Right atrium auricular region (tissue), 2 donors: ENCODE results near the gene DERA. TPM values are rescaled to one million over a fixed set of nuclear protein-coding genes. Genes with fewer than 3 reads are reported as not detected.
A peak's percentile ranks its signal among the peaks of the same experiment; 100 is the strongest.
"Not testable (repeated sequence)": the region's sequence is repeated elsewhere in the genome, so short reads cannot be mapped to it uniquely, and the experiment has no call there.

ENCODE experiments used
- DNase-seq: peaks from one replicate; pipeline ENCODE4 v3.0.0-alpha.2; 2019; ENCODE audit warnings: low spot score
- H3K27ac ChIP-seq, 2 donors: fragments of 200-600 bp; sonication (generic); 1 replicate in 1 of 2; 2 replicates in 1 of 2; pipeline ENCODE4 v1.5.1; 2016 to 2019
- H3K27me3 ChIP-seq, 2 donors: fragments of 200-600 bp; sonication (generic); one replicate each; pipeline versions ENCODE4 v1.5.1 to v1.6.0; 2017 to 2019
- H3K36me3 ChIP-seq: fragments of 200-600 bp; sonication (generic); one replicate; pipeline ENCODE4 v1.5.1; 2016
- H3K4me1 ChIP-seq, 2 donors: fragments of 200-600 bp; sonication (generic); one replicate each; pipeline versions ENCODE4 v1.5.1 to v1.6.0; 2017 to 2019
- H3K4me3 ChIP-seq, 2 donors: fragments of 200-600 bp; sonication (generic); 1 replicate in 1 of 2; 2 replicates in 1 of 2; pipeline ENCODE4 v1.5.1; 2017 to 2019; ENCODE audit warnings: mild to moderate bottlenecking in 1 of 2, moderate library complexity in 1 of 2
- H3K9me3 ChIP-seq, 2 donors: fragments of 200-600 bp; sonication (generic); one replicate each; pipeline ENCODE4 v1.5.1; 2019
- total RNA-seq, 2 donors: library from RNA; depleted of rRNA; stranded (reverse); fragments of >200 nt; gene quantifications; one replicate each; pipeline ENCODE4 v1.1.0, GENCODE V29; 2016
- TF ChIP-seq, protein P1 (sequence below), 2 donors: fragments of 200-600 bp; sonication (generic); IDR thresholded peaks; one replicate each; pipeline ENCODE4 v1.5.1; 2019; ENCODE audit warnings: antibody characterized with exemption in 2 of 2

The DERA gene
- total RNA-seq, 2 donors from 2014 or later: 20.0 to 20.8 TPM

DNA sequence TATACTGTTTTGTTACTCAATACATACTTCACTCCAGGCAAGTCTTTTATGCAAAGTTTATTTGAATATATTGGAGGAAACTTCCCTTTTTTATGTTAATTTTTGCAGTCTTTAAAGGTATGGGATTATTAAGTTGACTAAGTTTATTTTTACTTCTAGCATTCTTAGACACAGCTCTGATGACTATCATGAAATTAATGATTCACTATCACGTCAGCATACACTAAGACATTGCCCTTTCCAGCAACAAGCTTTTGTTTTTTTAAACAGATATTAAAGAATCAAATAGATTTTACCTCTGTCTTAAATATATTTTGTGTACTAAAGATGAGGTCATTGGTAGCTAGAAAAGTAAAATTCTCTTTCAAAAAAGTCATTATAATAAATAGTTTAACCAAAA is 52.1 kb downstream of the DERA start:
- H3K4me3 ChIP-seq: no peak overlapping the region
- H3K9me3 ChIP-seq: no peaks in the 10 kb centered on the region
- TF ChIP-seq, protein P1, sequence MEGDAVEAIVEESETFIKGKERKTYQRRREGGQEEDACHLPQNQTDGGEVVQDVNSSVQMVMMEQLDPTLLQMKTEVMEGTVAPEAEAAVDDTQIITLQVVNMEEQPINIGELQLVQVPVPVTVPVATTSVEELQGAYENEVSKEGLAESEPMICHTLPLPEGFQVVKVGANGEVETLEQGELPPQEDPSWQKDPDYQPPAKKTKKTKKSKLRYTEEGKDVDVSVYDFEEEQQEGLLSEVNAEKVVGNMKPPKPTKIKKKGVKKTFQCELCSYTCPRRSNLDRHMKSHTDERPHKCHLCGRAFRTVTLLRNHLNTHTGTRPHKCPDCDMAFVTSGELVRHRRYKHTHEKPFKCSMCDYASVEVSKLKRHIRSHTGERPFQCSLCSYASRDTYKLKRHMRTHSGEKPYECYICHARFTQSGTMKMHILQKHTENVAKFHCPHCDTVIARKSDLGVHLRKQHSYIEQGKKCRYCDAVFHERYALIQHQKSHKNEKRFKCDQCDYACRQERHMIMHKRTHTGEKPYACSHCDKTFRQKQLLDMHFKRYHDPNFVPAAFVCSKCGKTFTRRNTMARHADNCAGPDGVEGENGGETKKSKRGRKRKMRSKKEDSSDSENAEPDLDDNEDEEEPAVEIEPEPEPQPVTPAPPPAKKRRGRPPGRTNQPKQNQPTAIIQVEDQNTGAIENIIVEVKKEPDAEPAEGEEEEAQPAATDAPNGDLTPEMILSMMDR (IDR thresholded peaks at IDR 0.05): no peak
- no peak overlapping the region for H3K27ac ChIP-seq
- H3K27me3 ChIP-seq: no peaks in the 10 kb centered on the region
- H3K36me3 ChIP-seq: peaks cover 27% of the 10 kb centered on the region
- DNase-seq: no peak
- H3K4me1 ChIP-seq: no peaks in the 10 kb centered on the region

DNA sequence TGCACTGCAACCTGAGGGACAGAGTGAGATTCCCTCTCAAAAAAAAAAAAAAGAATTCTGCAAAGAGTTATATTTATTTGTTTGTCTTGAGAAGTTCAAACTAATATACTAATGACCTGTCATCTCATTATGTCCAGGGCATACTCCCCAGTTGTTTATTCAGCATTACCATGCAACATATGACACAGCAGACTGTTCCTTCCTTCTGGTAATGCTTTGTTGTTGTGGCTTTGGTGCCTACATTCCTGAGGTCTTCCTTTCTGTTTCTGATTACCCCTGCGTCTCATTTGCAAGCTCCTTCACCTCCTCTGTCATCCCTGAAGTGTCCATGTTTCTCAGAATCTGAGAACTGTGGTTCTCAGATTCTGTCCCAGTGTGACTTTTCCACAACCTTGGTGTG is 55.3 kb downstream of the DERA start:
- Histone ChIP-seq H3K9me3 (no peaks in the 10 kb centered on the region), H3K4me3 (no peak overlapping the region), H3K4me1 (no peaks in the 10 kb centered on the region), H3K36me3 (peaks cover 18% of the 10 kb centered on the region), H3K27me3 (no peaks in the 10 kb centered on the region), H3K27ac (no peak overlapping the region)
- TF ChIP-seq, protein P1 (IDR thresholded peaks at IDR 0.05): no peak
- no peak for DNase-seq

DNA sequence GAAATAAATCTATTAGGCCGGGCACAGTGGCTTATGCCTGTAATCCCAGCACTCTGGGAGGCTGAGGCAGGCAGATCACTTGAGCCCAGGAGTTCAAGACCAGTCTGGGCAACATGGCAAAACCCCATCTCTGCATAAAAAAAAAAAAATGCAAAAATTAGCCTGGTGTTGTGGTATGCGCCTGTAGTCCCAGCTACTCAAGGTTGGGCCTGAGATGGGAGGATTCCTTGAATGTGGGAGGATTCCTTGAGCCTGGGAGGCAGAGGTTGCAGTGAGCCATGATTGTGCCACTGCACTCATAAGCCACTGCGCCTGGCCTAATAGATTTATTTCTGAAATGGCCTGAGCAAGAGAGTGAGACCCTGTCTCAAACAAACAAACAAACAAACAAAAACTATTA is 55.9 kb downstream of the DERA start:
- DNase-seq, H3K27ac ChIP-seq, H3K4me1 ChIP-seq, H3K9me3 ChIP-seq, H3K4me3 ChIP-seq, H3K27me3 ChIP-seq: not testable (repeated sequence)
- peaks cover 11% of the 10 kb centered on the region for H3K36me3 ChIP-seq

DNA sequence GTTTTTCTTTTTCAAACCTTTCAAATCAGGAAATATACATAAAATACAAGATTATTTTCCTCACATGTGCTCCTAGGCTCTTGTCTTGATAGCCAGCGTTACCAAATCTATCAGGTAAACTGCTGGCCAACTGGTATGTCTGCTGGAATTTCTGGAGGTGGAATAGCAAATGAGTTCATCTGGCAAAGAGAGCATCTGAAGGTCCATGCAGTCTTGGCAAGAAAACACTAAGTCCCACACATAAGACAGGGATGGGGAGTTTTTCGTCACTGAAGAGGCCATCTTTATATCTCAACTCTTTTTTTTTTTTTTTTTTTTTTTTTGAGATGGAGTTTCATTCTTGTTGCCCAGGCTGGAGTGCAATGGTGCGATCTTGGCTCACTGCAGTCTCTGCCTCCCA is 60.1 kb downstream of the DERA start:
- DNase-seq: no peak
- Histone ChIP-seq H3K4me1 (no peaks in the 10 kb centered on the region), H3K27ac (no peak overlapping the region), H3K4me3 (no peak overlapping the region), H3K27me3 (no peaks in the 10 kb centered on the region), H3K9me3 (no peaks in the 10 kb centered on the region), H3K36me3 (no peaks in the 10 kb centered on the region)
- TF ChIP-seq, protein P1 (IDR thresholded peaks at IDR 0.05): no peak

DNA sequence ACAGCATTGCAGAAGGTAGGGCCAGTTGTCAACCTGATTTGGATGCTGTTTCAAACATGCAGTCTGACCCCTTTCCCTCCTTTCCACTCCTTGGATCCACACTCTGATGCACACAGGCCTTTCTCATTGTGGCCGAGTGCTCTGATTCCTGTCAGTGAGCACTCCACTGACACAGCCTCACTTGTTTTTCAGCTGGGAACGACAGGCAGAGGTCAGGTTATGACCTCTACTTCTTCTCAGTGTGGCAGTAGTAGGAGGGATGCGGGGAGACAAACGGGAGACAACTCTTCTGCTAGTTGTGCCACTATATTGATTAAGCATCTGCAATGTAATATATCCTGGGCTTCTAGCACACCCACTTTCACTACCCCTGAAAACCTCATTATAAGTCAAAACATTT is 61.8 kb downstream of the DERA start:
- TF ChIP-seq, protein P1 (IDR thresholded peaks at IDR 0.05): no peak
- Histone ChIP-seq H3K36me3 (no peaks in the 10 kb centered on the region), H3K27me3 (no peaks in the 10 kb centered on the region)

DNA sequence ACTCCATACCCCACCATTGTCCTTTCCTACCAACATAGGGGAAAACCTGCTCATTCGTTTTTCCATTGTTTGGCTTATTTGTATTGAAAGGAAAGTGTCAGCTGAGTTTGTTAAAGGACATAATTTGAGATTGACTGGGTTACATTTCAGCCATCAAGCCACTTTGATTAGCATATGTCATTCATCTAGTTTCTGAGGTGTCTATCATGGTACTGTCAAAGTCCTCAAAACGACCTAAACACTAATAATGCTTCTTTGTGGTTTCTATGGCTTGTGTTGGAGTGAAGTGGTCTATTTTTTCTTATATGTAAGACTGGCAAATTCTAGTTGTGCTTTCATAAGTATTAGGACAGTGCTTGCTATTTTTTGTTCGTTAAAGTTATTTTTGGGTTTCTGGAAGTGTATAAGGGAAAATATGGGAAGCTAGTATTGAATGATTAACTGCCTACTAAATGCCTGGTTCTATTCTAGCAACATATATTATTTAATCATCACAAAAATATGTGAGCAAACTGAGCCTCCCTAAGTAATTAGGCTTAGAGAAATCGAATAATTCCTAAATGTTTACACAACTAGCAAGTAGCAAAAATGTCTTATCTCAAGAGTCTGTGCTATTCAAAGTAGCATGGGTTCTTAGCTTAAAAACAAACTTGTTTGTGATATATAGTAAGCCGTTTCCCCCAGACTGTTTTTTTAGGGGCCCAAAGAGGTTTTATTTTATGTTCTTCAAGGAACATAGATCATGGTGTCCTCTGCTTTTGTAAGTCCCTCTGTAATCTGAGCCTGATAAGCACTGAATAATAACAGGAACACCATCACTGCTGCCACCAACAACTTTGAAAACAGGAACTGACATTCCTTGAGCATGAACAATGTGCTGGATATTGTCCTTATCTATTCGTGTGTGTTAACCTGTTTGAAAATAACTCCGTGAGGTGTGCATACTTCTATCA is 67.1 kb downstream of the DERA start:
- no peaks in the 10 kb centered on the region for H3K9me3 ChIP-seq
- no peak overlapping the region for H3K4me3 ChIP-seq
- no peak for DNase-seq
- H3K27ac ChIP-seq: peak overlapping the region; percentile 58 to 73
- TF ChIP-seq, protein P1 (IDR thresholded peaks at IDR 0.05): no peak
- peaks cover 0 to 19% of the 10 kb centered on the region in 2 donors for H3K4me1 ChIP-seq
- H3K27me3 ChIP-seq: no peaks in the 10 kb centered on the region
- no peaks in the 10 kb centered on the region for H3K36me3 ChIP-seq

More for the DNA sequence above, 61.8 kb downstream of the DERA start:
- H3K4me3 ChIP-seq: no peak overlapping the region
- H3K4me1 ChIP-seq: no peaks in the 10 kb centered on the region
- no peak for DNase-seq
- H3K27ac ChIP-seq: no peak overlapping the region
- no peaks in the 10 kb centered on the region for H3K9me3 ChIP-seq
